ENCODE results near the gene CABP1. TPM values are rescaled to one million over a fixed set of nuclear protein-coding genes. Genes with fewer than 3 reads are reported as not detected.

Gene CABP1
- total and polyA plus RNA-seq, 2 of the 13 experiments (the other 11 are each of a cell fraction or from before 2014, with no cell fraction given): not detected

DNA sequence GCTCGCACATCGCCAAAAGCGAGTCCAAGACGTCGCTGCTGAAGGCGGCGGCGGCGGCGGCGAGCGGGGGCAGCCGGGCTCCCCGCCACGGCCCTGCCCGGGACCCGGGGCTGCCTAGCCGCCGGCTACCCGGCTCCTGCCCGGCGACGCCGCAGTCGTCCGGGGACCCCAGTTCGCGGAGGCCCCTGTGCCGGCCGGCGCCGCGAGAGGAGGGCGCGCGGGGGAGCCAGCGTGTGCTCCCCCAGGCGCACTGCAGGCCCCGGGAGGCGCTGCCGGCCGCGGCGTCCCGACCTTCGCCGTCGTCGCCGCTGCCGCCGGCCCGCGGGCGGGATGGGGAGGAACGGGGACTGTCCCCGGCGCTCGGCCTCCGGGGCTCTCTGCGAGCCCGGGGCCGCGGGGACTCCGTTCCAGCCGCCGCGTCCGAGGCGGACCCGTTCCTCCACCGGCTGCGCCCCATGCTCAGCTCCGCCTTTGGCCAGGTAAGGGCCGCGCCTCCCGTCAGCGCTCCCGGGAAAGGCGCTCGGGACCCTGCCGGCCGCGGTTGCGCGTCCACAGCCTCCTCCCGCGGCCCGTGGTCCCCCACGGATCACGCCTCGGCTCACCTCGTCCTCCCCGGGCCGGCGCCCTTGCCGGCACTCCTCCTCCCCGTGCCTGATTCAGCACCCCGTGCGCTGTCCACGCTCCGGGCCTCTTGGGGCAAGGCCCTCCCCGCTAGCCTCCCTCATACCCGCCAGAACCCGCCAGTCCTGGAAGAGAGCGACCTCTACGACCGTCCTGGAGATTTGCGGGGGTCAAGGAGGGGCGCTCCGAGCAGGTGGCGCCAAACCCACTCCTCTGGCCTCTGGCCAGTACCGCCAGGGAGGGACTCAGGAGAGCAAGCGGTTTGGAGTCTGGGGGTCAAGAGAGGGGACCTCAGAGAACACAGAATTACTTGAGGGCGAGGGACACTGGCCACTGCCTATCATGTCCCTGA is 721 bp downstream of the CABP1 start (continued):
- TF ChIP-seq, protein P1, sequence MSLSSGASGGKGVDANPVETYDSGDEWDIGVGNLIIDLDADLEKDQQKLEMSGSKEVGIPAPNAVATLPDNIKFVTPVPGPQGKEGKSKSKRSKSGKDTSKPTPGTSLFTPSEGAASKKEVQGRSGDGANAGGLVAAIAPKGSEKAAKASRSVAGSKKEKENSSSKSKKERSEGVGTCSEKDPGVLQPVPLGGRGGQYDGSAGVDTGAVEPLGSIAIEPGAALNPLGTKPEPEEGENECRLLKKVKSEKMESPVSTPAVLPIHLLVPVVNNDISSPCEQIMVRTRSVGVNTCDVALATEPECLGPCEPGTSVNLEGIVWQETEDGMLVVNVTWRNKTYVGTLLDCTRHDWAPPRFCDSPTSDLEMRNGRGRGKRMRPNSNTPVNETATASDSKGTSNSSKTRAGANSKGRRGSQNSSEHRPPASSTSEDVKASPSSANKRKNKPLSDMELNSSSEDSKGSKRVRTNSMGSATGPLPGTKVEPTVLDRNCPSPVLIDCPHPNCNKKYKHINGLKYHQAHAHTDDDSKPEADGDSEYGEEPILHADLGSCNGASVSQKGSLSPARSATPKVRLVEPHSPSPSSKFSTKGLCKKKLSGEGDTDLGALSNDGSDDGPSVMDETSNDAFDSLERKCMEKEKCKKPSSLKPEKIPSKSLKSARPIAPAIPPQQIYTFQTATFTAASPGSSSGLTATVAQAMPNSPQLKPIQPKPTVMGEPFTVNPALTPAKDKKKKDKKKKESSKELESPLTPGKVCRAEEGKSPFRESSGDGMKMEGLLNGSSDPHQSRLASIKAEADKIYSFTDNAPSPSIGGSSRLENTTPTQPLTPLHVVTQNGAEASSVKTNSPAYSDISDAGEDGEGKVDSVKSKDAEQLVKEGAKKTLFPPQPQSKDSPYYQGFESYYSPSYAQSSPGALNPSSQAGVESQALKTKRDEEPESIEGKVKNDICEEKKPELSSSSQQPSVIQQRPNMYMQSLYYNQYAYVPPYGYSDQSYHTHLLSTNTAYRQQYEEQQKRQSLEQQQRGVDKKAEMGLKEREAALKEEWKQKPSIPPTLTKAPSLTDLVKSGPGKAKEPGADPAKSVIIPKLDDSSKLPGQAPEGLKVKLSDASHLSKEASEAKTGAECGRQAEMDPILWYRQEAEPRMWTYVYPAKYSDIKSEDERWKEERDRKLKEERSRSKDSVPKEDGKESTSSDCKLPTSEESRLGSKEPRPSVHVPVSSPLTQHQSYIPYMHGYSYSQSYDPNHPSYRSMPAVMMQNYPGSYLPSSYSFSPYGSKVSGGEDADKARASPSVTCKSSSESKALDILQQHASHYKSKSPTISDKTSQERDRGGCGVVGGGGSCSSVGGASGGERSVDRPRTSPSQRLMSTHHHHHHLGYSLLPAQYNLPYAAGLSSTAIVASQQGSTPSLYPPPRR (CRISPR knock-in tag; IDR thresholded peaks at IDR 0.05; ENCODE audit: borderline replicate concordance): no peak
- 0 out of 4 replicates have a peak, but pooled peaks of 1 of the 2 experiments have one; percentile 31 for TF ChIP-seq KLF16 (CRISPR knock-in tag; IDR thresholded peaks at IDR 0.05)
- TF ChIP-seq NCOA1 (CRISPR knock-in tag; IDR thresholded peaks at IDR 0.05): no peak
- no peak for TF ChIP-seq SPEN (CRISPR knock-in tag; IDR thresholded peaks at IDR 0.05; ENCODE audit: low read depth)
- TF ChIP-seq MYPOP (CRISPR knock-in tag; IDR thresholded peaks at IDR 0.05): no peak
- no peak for TF ChIP-seq ATF7 (IDR thresholded peaks at IDR 0.05)
- TF ChIP-seq ATF7 (CRISPR knock-in tag; IDR thresholded peaks at IDR 0.05): no peak
- TF ChIP-seq IRX3 (CRISPR knock-in tag; IDR thresholded peaks at IDR 0.05; ENCODE audit: borderline replicate concordance, low read depth): no peak
- TF ChIP-seq MXD4 (CRISPR knock-in tag; IDR thresholded peaks at IDR 0.05): no peak; the same call in 1 of the 2 replicates
- no peak for TF ChIP-seq TCF12 (IDR thresholded peaks at IDR 0.05)
- TF ChIP-seq TCF12 (CRISPR knock-in tag; IDR thresholded peaks at IDR 0.05): no peak
- TF ChIP-seq ZNF234 (CRISPR knock-in tag; conservative IDR thresholded peaks at IDR 0.05): no peak
- no peak for TF ChIP-seq ZSCAN12 (CRISPR knock-in tag; IDR thresholded peaks at IDR 0.05)
- no peak for TF ChIP-seq THAP8 (CRISPR knock-in tag; IDR thresholded peaks at IDR 0.05; ENCODE audit: borderline replicate concordance)
- TF ChIP-seq HIVEP1 (CRISPR knock-in tag; IDR thresholded peaks at IDR 0.05): 0 out of 2 replicates have a peak, but pooled peaks have one; percentile 49
- no peak for TF ChIP-seq SAFB2 (CRISPR knock-in tag; IDR thresholded peaks at IDR 0.05; ENCODE audit: borderline replicate concordance, low read depth)
- no peak for TF ChIP-seq ZNF773 (CRISPR knock-in tag; IDR thresholded peaks at IDR 0.05; ENCODE audit: borderline replicate concordance)
- no peak for TF ChIP-seq FOSL1 (CRISPR knock-in tag; IDR thresholded peaks at IDR 0.05; ENCODE audit: borderline replicate concordance)
- no peak for TF ChIP-seq ZNF790 (CRISPR knock-in tag; IDR thresholded peaks at IDR 0.05; ENCODE audit: borderline replicate concordance)
- no peak for TF ChIP-seq ZNF550 (CRISPR knock-in tag; IDR thresholded peaks at IDR 0.05; ENCODE audit: borderline replicate concordance)
- no peak for TF ChIP-seq TFE3 (CRISPR knock-in tag; IDR thresholded peaks at IDR 0.05)
